Nephron progenitor cell (in vitro differentiated cells): Measurements from ENCODE around the gene SC5D.
A peak's percentile ranks its signal among the peaks of the same experiment; 100 is the strongest.

Source experiments
- DNase-seq: peaks from one replicate; pipeline ENCODE4 v3.0.0; 2021
- H3K27ac Mint-ChIP-seq: 2 replicates; pipeline ENCODE4 v1.8.0; 2021; ENCODE audit warnings: mild to moderate bottlenecking, moderate library complexity, mixed read lengths
- H3K27me3 Mint-ChIP-seq: 2 replicates; pipeline ENCODE4 v1.8.0; 2021; ENCODE audit warnings: mild to moderate bottlenecking, low read depth, mixed read lengths; ENCODE audit not compliant: poor library complexity
- H3K36me3 Mint-ChIP-seq: 2 replicates; pipeline ENCODE4 v1.8.0; 2021; ENCODE audit warnings: low read depth, mixed read lengths
- H3K4me1 Mint-ChIP-seq: 2 replicates; pipeline ENCODE4 v1.8.0; 2021; ENCODE audit warnings: mixed read lengths
- H3K4me3 Mint-ChIP-seq: 2 replicates; pipeline ENCODE4 v1.8.0; 2021; ENCODE audit warnings: mild to moderate bottlenecking, moderate library complexity, mixed read lengths
- H3K9me3 Mint-ChIP-seq: 2 replicates; pipeline ENCODE4 v1.8.0; 2021; ENCODE audit warnings: mild to moderate bottlenecking, moderate library complexity, mixed read lengths
- TF ChIP-seq, protein P1 (sequence below): fragments of 200-600 bp; sonication (generic); IDR thresholded peaks from 2 replicates; pipeline ENCODE4 v1.5.0; 2021; ENCODE audit warnings: antibody characterized with exemption

SC5D gene

GRCh38 chr11:121274332-121274991, 18.1 kb upstream of the SC5D start:
- Mint-ChIP-seq H3K36me3 (no peaks in the 10 kb centered on the region), H3K4me1 (peaks cover 17% of the 10 kb centered on the region), H3K4me3 (no peak overlapping the region), H3K27ac (no peak overlapping the region), H3K27me3 (peaks cover 6% of the 10 kb centered on the region), H3K9me3 (peaks cover 40% of the 10 kb centered on the region)
- TF ChIP-seq, protein P1, sequence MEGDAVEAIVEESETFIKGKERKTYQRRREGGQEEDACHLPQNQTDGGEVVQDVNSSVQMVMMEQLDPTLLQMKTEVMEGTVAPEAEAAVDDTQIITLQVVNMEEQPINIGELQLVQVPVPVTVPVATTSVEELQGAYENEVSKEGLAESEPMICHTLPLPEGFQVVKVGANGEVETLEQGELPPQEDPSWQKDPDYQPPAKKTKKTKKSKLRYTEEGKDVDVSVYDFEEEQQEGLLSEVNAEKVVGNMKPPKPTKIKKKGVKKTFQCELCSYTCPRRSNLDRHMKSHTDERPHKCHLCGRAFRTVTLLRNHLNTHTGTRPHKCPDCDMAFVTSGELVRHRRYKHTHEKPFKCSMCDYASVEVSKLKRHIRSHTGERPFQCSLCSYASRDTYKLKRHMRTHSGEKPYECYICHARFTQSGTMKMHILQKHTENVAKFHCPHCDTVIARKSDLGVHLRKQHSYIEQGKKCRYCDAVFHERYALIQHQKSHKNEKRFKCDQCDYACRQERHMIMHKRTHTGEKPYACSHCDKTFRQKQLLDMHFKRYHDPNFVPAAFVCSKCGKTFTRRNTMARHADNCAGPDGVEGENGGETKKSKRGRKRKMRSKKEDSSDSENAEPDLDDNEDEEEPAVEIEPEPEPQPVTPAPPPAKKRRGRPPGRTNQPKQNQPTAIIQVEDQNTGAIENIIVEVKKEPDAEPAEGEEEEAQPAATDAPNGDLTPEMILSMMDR, result no peak
- DNase-seq, result no peak

DNA sequence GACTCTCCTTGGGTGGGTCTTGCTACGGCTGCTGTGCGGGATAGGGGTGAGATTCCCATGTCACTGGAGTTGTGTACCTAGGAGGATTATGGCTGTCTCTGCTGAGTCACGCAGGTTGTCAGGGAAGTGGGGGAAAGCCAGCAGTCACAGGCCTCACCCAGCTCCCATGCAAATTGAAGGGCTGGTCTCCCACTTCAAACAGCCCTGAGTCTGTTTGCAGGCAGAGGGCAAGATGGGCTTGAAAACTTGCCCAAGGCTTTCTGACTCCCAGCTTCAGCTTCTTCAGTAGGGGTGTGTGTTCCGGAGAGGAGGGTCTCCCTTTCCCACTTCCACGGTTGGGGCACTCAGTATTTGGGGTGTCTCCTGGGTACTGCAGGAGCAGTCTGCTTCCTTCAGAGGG, 10.9 kb upstream of the SC5D start:
- Mint-ChIP-seq H3K4me3 (no peak overlapping the region), H3K36me3 (peaks cover 5% of the 10 kb centered on the region), H3K27me3 (peaks cover 6% of the 10 kb centered on the region), H3K27ac (no peak overlapping the region), H3K9me3 (peaks cover 51% of the 10 kb centered on the region), H3K4me1 (peaks cover 9% of the 10 kb centered on the region)
- DNase-seq, result no peak
- TF ChIP-seq, protein P1, result no peak

GRCh38 chr11:121282386-121282785, 10.2 kb upstream of the SC5D start:
- H3K27me3 Mint-ChIP-seq, result peaks cover 9% of the 10 kb centered on the region
- DNase-seq, result no peak

GRCh38 chr11:121282886-121283502, 9.6 kb upstream of the SC5D start:
- no peak overlapping the region for H3K4me3 Mint-ChIP-seq
- H3K9me3 Mint-ChIP-seq, result peaks cover 38% of the 10 kb centered on the region
- H3K4me1 Mint-ChIP-seq, result peaks cover 9% of the 10 kb centered on the region
- no peak overlapping the region for H3K27ac Mint-ChIP-seq
- peaks cover 9% of the 10 kb centered on the region for H3K27me3 Mint-ChIP-seq
- H3K36me3 Mint-ChIP-seq, result peaks cover 5% of the 10 kb centered on the region
- TF ChIP-seq, protein P1, result no peak
- DNase-seq, result no peak

More at GRCh38 chr11:121282386-121282785, 10.2 kb upstream of the SC5D start:
- H3K9me3 Mint-ChIP-seq, result peaks cover 44% of the 10 kb centered on the region
- no peak overlapping the region for H3K27ac Mint-ChIP-seq
- no peak overlapping the region for H3K4me3 Mint-ChIP-seq
- H3K4me1 Mint-ChIP-seq, result peaks cover 9% of the 10 kb centered on the region
- TF ChIP-seq, protein P1, result no peak
- H3K36me3 Mint-ChIP-seq, result peaks cover 5% of the 10 kb centered on the region

DNA sequence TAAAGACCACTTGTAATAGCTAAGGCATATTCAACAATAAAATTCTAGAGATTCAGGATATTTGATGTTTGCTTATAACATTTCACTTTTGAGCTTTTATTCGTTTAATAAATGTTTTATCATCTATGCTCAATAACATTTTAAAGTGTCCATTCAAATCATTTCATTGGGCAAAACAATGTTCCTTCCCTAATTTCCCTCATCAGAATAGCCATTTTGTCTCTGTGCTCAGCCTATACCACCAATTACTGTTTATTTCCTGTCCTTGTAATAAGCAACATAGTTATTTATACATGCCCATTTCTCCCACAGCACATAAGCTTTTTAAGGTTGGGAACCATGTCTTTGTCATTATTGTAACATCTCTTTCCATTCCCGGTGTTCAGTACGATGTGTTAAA, 1.3 kb upstream of the SC5D start:
- peaks cover 12% of the 10 kb centered on the region for H3K27me3 Mint-ChIP-seq
- TF ChIP-seq, protein P1, result no peak
- peaks cover 56% of the 10 kb centered on the region for H3K4me1 Mint-ChIP-seq
- no peak overlapping the region for H3K27ac Mint-ChIP-seq
- peak overlapping the region; percentile 95 for H3K4me3 Mint-ChIP-seq
- no peak for DNase-seq
- H3K36me3 Mint-ChIP-seq, result peaks cover 14% of the 10 kb centered on the region
- H3K9me3 Mint-ChIP-seq, result peaks cover 4% of the 10 kb centered on the region
